ENCODE measurements around the gene UMOD. TPM values are rescaled to one million over a fixed set of nuclear protein-coding genes. Genes with fewer than 3 reads are reported as not detected.

The UMOD gene
- total RNA-seq, 1 donor: not detected

- DNase-seq (ENCODE audit: insufficient read length, low spot score, missing footprints): no peak
- no peaks in the 10 kb centered on the region for H3K9me3 ChIP-seq (ENCODE audit: low read depth, low read length)
Observed at GRCh38 chr16:20398603-20399002, 46.1 kb upstream of the UMOD start.

GRCh38 chr16:20397468-20398074 is 45.1 kb upstream of the UMOD start:
- no peaks in the 10 kb centered on the region for H3K27me3 ChIP-seq (ENCODE audit: insufficient read depth, low read length)
- H3K4me1 ChIP-seq (ENCODE audit: insufficient read depth, low read length): no peaks in the 10 kb centered on the region
- H3K79me2 ChIP-seq (ENCODE audit: insufficient read depth, low read length): no peaks in the 10 kb centered on the region
- H3K9me3 ChIP-seq (ENCODE audit: low read depth, low read length): no peaks in the 10 kb centered on the region
- H4K20me1 ChIP-seq (ENCODE audit: insufficient read depth, low read length): no peaks in the 10 kb centered on the region
- H3K27ac ChIP-seq (ENCODE audit: low read depth, low read length): no peak overlapping the region
- no peak for TF ChIP-seq CTCF (IDR thresholded peaks at IDR 0.05; ENCODE audit: extremely low read depth, low read depth, low read length)
- H2AFZ ChIP-seq (ENCODE audit: low read length): no peak overlapping the region
- no peak overlapping the region for H3K4me3 ChIP-seq (ENCODE audit: insufficient read depth, low read length)
- no peaks in the 10 kb centered on the region for H3K36me3 ChIP-seq (ENCODE audit: insufficient read depth, low read length)
- no peak for DNase-seq (ENCODE audit: insufficient read length, low spot score, missing footprints)
- no peak overlapping the region for H3K4me2 ChIP-seq (ENCODE audit: insufficient read depth, low read length)

More at GRCh38 chr16:20398603-20399002, 46.1 kb upstream of the UMOD start:
- Histone ChIP-seq H3K36me3 (ENCODE audit: insufficient read depth, low read length) (no peaks in the 10 kb centered on the region), H3K79me2 (ENCODE audit: insufficient read depth, low read length) (no peaks in the 10 kb centered on the region), H4K20me1 (ENCODE audit: insufficient read depth, low read length) (no peaks in the 10 kb centered on the region), H2AFZ (ENCODE audit: low read length) (no peak overlapping the region), H3K4me3 (ENCODE audit: insufficient read depth, low read length) (no peak overlapping the region), H3K27ac (ENCODE audit: low read depth, low read length) (no peak overlapping the region), H3K4me1 (ENCODE audit: insufficient read depth, low read length) (no peaks in the 10 kb centered on the region), H3K27me3 (ENCODE audit: insufficient read depth, low read length) (no peaks in the 10 kb centered on the region), H3K4me2 (ENCODE audit: insufficient read depth, low read length) (no peak overlapping the region)
- TF ChIP-seq CTCF (IDR thresholded peaks at IDR 0.05; ENCODE audit: extremely low read depth, low read depth, low read length): no peak

- no peak overlapping the region for H3K4me3 ChIP-seq (ENCODE audit: insufficient read depth, low read length)
- H4K20me1 ChIP-seq (ENCODE audit: insufficient read depth, low read length): no peaks in the 10 kb centered on the region
- no peaks in the 10 kb centered on the region for H3K4me1 ChIP-seq (ENCODE audit: insufficient read depth, low read length)
- no peak for DNase-seq (ENCODE audit: insufficient read length, low spot score, missing footprints)
- H3K4me2 ChIP-seq (ENCODE audit: insufficient read depth, low read length): no peak overlapping the region
- no peak overlapping the region for H3K27ac ChIP-seq (ENCODE audit: low read depth, low read length)
- no peaks in the 10 kb centered on the region for H3K36me3 ChIP-seq (ENCODE audit: insufficient read depth, low read length)
- no peak for TF ChIP-seq CTCF (IDR thresholded peaks at IDR 0.05; ENCODE audit: extremely low read depth, low read depth, low read length)
- no peaks in the 10 kb centered on the region for H3K27me3 ChIP-seq (ENCODE audit: insufficient read depth, low read length)
- no peaks in the 10 kb centered on the region for H3K9me3 ChIP-seq (ENCODE audit: low read depth, low read length)
- H2AFZ ChIP-seq (ENCODE audit: low read length): no peak overlapping the region
- no peaks in the 10 kb centered on the region for H3K79me2 ChIP-seq (ENCODE audit: insufficient read depth, low read length)
Observed at GRCh38 chr16:20396846-20397467, 44.4 kb upstream of the UMOD start.

- Histone ChIP-seq H3K27ac (ENCODE audit: low read depth, low read length) (no peak overlapping the region), H3K4me2 (ENCODE audit: insufficient read depth, low read length) (no peak overlapping the region), H3K79me2 (ENCODE audit: insufficient read depth, low read length) (no peaks in the 10 kb centered on the region), H3K27me3 (ENCODE audit: insufficient read depth, low read length) (no peaks in the 10 kb centered on the region), H3K4me1 (ENCODE audit: insufficient read depth, low read length) (no peaks in the 10 kb centered on the region), H2AFZ (ENCODE audit: low read length) (no peak overlapping the region), H3K36me3 (ENCODE audit: insufficient read depth, low read length) (no peaks in the 10 kb centered on the region), H3K9me3 (ENCODE audit: low read depth, low read length) (no peaks in the 10 kb centered on the region), H4K20me1 (ENCODE audit: insufficient read depth, low read length) (no peaks in the 10 kb centered on the region), H3K4me3 (ENCODE audit: insufficient read depth, low read length) (no peak overlapping the region)
- no peak for TF ChIP-seq CTCF (IDR thresholded peaks at IDR 0.05; ENCODE audit: extremely low read depth, low read depth, low read length)
- no peak for DNase-seq (ENCODE audit: insufficient read length, low spot score, missing footprints)
Observed at GRCh38 chr16:20395946-20396345, 43.4 kb upstream of the UMOD start.

Measured in osteoblast (primary cell).